ENCODE results near the gene LHFPL6.

- no peak for TF ChIP-seq CTCF (IDR thresholded peaks at IDR 0.05)
- no peak for TF ChIP-seq POLR2A (IDR thresholded peaks at IDR 0.05)
Observed at GRCh38 chr13:39370554-39370953, 232.4 kb downstream of the LHFPL6 start.
